Activated CD4-positive, alpha-beta T cell treated with anti-CD3 and anti-CD28 coated beads, Interleukin-2, amount 50 U/mL, for 4 hours (primary cell): ENCODE measurements around the gene TAF15.
A peak's percentile ranks its signal among the peaks of the same experiment; 100 is the strongest.

Source experiments
- DNase-seq, 2 experiments: peaks; one replicate each; pipeline ENCODE4 v3.0.0-alpha.2; 2020

The TAF15 gene

GRCh38 chr17:35875072-35875799 is 66.0 kb downstream of the TAF15 start:
- DNase-seq, result no peak

GRCh38 chr17:35875800-35876139 is 66.5 kb downstream of the TAF15 start:
- no peak for DNase-seq

- no peak for DNase-seq
These were observed 67.2 kb downstream of the TAF15 start for GRCh38 chr17:35876534-35876933.

- no peak for DNase-seq
These were observed 68.2 kb downstream of the TAF15 start for GRCh38 chr17:35877345-35878029.

GRCh38 chr17:35878361-35878760 is 69.1 kb downstream of the TAF15 start:
- no peak for DNase-seq

GRCh38 chr17:35879773-35880654 is 70.7 kb downstream of the TAF15 start, which contains the start of gene CCL5:
Gene CCL5, minus strand, starts transcription at chr17:35880360.
- peak; percentile 16 to 17 for DNase-seq

GRCh38 chr17:35889241-35889640 is 80.0 kb downstream of the TAF15 start:
- DNase-seq, result no peak

GRCh38 chr17:35889818-35890773 is 80.8 kb downstream of the TAF15 start:
- no peak for DNase-seq

- no peak for DNase-seq
These were observed 81.5 kb downstream of the TAF15 start for GRCh38 chr17:35890774-35891155.

GRCh38 chr17:35891269-35891668 is 82.0 kb downstream of the TAF15 start:
- DNase-seq, result no peak

GRCh38 chr17:35892091-35893035 is 83.1 kb downstream of the TAF15 start:
- DNase-seq, result peak; percentile 50 to 52

GRCh38 chr17:35893751-35894150 is 84.5 kb downstream of the TAF15 start:
- no peak for DNase-seq

- DNase-seq, result no peak
These were observed 84.9 kb downstream of the TAF15 start for GRCh38 chr17:35894206-35894605.

- no peak for DNase-seq
These were observed 86.6 kb downstream of the TAF15 start for GRCh38 chr17:35895636-35896587.
